Muscle of leg (tissue), 11 donors: ENCODE results near the gene PFN3. TPM values are rescaled to one million over a fixed set of nuclear protein-coding genes. Genes with fewer than 3 reads are reported as not detected.

ENCODE experiments used
- DNase-seq: peaks from one replicate; pipeline ENCODE4 v3.0.0; 2013
- H3K27ac ChIP-seq: one replicate; pipeline ENCODE4 v1.5.1; 2013; ENCODE audit warnings: mild to moderate bottlenecking, low read length, control low read depth
- H3K27me3 ChIP-seq: one replicate; pipeline ENCODE4 v1.6.1; 2013; ENCODE audit warnings: low read length; ENCODE audit not compliant: control insufficient read depth, insufficient read depth
- H3K36me3 ChIP-seq: one replicate; pipeline ENCODE4 v1.6.1; 2013; ENCODE audit warnings: low read length; ENCODE audit not compliant: control insufficient read depth, insufficient read depth
- H3K4me1 ChIP-seq: one replicate; pipeline ENCODE4 v1.6.1; 2013; ENCODE audit warnings: low read length; ENCODE audit not compliant: control insufficient read depth, insufficient read depth
- H3K4me3 ChIP-seq: one replicate; pipeline ENCODE4 v1.5.1; 2013; ENCODE audit warnings: low read length, control low read depth
- H3K9me3 ChIP-seq: replicated peaks from 2 replicates; pipeline ENCODE4 v1.6.1; 2013; ENCODE audit warnings: low read depth, low read length; ENCODE audit not compliant: control insufficient read depth
- WGBS: methylation state at CpG from one replicate; pipeline ENCODE4 v1.1.5; 2013; ENCODE audit warnings: missing lambda C conversion rate; ENCODE audit not compliant: insufficient coverage; 5-methylcytosine and 5-hydroxymethylcytosine counted together
- polyA plus RNA-seq, 8 donors: library from polyadenylated mRNA; unstranded; fragments of 120-200 nt; gene quantifications; one replicate each; pipeline versions ENCODE4 v1.2.1 to v1.2.3, GENCODE V29; 2013; ENCODE audit warnings: inconsistent platforms in 1 of 8, low replicate concordance in 1 of 8; ENCODE audit not compliant: insufficient read length in 8 of 8, insufficient read depth in 1 of 8
- total RNA-seq: library from RNA; stranded (reverse); fragments of 120-200 nt; gene quantifications from one replicate; pipeline ENCODE4 v1.2.4, GENCODE V29; 2013

Gene PFN3
- total and polyA plus RNA-seq, 9 donors, result not detected

DNA sequence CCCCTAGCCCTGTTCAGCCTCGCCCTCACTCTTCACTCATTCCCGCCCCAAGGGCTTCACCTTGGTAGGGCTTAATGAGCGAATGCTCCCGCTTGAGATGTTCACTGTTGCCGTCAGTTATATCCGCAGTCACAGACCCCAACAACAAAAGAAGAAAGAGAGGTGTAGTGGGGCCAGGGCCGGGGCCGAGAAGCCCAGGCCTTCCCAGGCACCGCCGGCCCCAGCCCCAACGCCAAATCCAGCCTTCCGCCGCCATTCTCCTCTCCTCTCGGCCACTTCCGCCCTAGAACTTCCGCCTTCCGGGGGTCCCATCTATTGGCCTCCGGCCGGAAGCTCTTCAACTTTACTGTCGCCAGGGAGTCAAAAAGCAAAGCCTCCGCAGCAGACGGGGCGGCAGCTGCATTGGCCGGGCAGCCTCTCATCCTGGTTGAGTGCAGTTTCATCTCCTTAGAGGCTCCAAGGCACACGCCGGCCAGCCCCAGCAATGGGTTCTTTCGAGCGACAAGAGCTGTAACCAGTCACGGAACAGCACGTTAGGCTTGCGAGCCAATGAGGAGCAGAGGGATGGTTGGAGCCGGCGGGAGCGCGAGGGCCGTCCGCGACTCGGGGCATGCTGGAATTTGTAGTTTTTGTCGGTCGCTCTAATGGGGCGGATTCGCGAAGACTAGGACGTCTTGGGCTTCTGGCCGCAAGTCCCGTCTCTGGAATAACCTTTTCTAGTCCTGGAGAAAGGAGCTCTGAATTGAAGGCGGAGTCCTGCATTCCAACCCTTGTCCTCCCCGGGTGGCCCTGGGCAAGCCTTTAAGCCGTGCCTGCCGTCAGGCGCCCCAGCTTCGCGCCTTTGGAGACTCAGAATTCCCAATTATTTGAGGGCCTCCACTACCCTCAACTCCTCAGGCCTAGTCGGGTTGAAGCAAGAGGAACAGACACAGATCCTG is 48.8 kb downstream of the PFN3 start, which contains the start of gene LMAN2:
LMAN2 (minus strand) TSS at position 277 of the 938 bp plus-strand sequence; CDS start at position 256, 21 bp downstream.
- Histone ChIP-seq H3K27ac (peak within 1 kb of the TSS; percentile 97), H3K4me1 (peaks cover 21% of the 10 kb centered on the region), H3K36me3 (peaks cover 18% of the 10 kb centered on the region), H3K9me3 (no peaks in the 10 kb centered on the region), H3K4me3 (peak within 1 kb of the TSS; percentile 100), H3K27me3 (no peaks in the 10 kb centered on the region)
- peak; percentile 100 for DNase-seq
- WGBS, result under 1% methylated on average over 48 of the region's 55 CpGs

DNA sequence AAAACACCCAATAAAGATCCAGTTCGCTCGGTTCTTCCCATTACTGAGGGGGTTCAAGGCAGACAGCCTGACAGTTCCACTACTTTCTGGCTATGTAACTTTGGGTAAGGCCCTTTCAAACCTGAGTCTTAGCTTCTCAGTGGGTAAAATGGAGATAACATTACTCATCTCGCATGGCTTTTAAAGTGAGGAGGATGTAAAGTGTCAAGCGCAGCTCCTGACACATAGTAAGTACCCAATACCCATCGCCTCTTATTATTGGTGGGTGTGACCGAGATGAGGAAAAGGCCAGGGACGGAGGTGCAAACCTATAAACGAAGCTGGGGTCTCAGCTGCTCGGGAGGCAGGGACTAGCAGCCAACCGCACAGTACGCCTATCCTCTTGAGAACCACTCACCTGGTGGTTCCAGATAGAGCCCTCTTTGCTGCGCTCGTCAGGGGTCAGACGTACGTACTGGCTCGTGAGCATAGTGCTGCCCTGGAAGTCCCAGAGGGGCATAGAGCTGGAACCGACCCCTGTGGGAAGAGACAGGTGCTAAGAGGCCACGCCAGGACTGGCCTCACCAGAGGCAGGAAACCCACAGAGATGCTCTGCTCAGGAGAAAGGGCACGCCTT is 49.6 kb downstream of the PFN3 start:
- DNase-seq, result no peak
- H3K27ac ChIP-seq, result peak overlapping the region; percentile 97
- H3K9me3 ChIP-seq, result no peaks in the 10 kb centered on the region
- no peaks in the 10 kb centered on the region for H3K27me3 ChIP-seq
- peaks cover 21% of the 10 kb centered on the region for H3K36me3 ChIP-seq
- WGBS, result 2% methylated on average over 12 of the region's 19 CpGs
- peak overlapping the region; percentile 100 for H3K4me3 ChIP-seq
- peaks cover 21% of the 10 kb centered on the region for H3K4me1 ChIP-seq

Other genes starting within 250 kb of the PFN3 start
- 15.1 TPM for gene RAB24, start 96.9 kb downstream of the PFN3 start, total RNA-seq
- 10 to 100 TPM; 20.3 to 31.9 (median 24.1) TPM for gene RAB24, start 96.9 kb downstream of the PFN3 start, polyA plus RNA-seq
- 63.0 TPM for gene PRELID1, start 96.9 kb downstream of the PFN3 start, total RNA-seq
- 10 to 100 TPM; 75.0 to 94.0 (median 89.4) TPM for gene PRELID1, start 96.9 kb downstream of the PFN3 start, polyA plus RNA-seq
- 18.0 TPM for gene MXD3, start 88.8 kb downstream of the PFN3 start, total RNA-seq
- gene MXD3, start 88.8 kb downstream of the PFN3 start, polyA plus RNA-seq, result 10 to 100 TPM; 20.5 to 36.7 (median 24.9) TPM
- gene LMAN2, start 49.0 kb downstream of the PFN3 start, total RNA-seq, result 85.3 TPM
- gene LMAN2, start 49.0 kb downstream of the PFN3 start, polyA plus RNA-seq, result 100 to 1,000 TPM in 1 of 8 donors, 10 to 100 TPM in 7; 77.9 to 102 (median 86.3) TPM
- 16.2 TPM for gene RGS14, start 42.7 kb downstream of the PFN3 start, total RNA-seq
- gene RGS14, start 42.7 kb downstream of the PFN3 start, polyA plus RNA-seq, result 10 to 100 TPM; 10.4 to 17.2 (median 12.5) TPM
- not detected for gene SLC34A1, start 16.2 kb downstream of the PFN3 start, total RNA-seq
- not detected for gene SLC34A1, start 16.2 kb downstream of the PFN3 start, polyA plus RNA-seq
- gene F12, start 8.9 kb upstream of the PFN3 start, total RNA-seq, result 0.27 TPM
- gene F12, start 8.9 kb upstream of the PFN3 start, polyA plus RNA-seq, result 1 to 10 TPM in 1 of 8 donors, under 1 TPM in 6, not detected in 1; 0.14 to 1.0 (median 0.45) TPM
- gene GRK6, start 26.0 kb upstream of the PFN3 start, total RNA-seq, result 13.8 TPM
- 10 to 100 TPM; 16.0 to 25.0 (median 19.7) TPM for gene GRK6, start 26.0 kb upstream of the PFN3 start, polyA plus RNA-seq
- gene PRR7, start 46.2 kb upstream of the PFN3 start, total RNA-seq, result 0.93 TPM
- gene PRR7, start 46.2 kb upstream of the PFN3 start, polyA plus RNA-seq, result 1 to 10 TPM in 5 of 8 donors, under 1 TPM in 3; 0.70 to 1.7 (median 1.0) TPM
- gene DBN1, start 73.0 kb upstream of the PFN3 start, total RNA-seq, result 97.3 TPM
- gene DBN1, start 73.0 kb upstream of the PFN3 start, polyA plus RNA-seq, result 100 to 1,000 TPM; 197 to 295 (median 267) TPM
- 97.1 TPM for gene PDLIM7, start 96.9 kb upstream of the PFN3 start, total RNA-seq
- gene PDLIM7, start 96.9 kb upstream of the PFN3 start, polyA plus RNA-seq, result 100 to 1,000 TPM; 152 to 458 (median 295) TPM
- gene DOK3, start 109.2 kb upstream of the PFN3 start, total RNA-seq, result 2.7 TPM
- 1 to 10 TPM; 4.2 to 9.9 (median 6.8) TPM for gene DOK3, start 109.2 kb upstream of the PFN3 start, polyA plus RNA-seq
- gene DDX41, start 116.3 kb upstream of the PFN3 start, total RNA-seq, result 49.7 TPM
- 10 to 100 TPM; 44.4 to 69.0 (median 55.9) TPM for gene DDX41, start 116.3 kb upstream of the PFN3 start, polyA plus RNA-seq
- gene FAM193B, start 153.9 kb upstream of the PFN3 start, total RNA-seq, result 43.8 TPM
- 10 to 100 TPM; 36.8 to 65.0 (median 51.8) TPM for gene FAM193B, start 153.9 kb upstream of the PFN3 start, polyA plus RNA-seq
- 48.0 TPM for gene TMED9, start 191.5 kb upstream of the PFN3 start, total RNA-seq
- gene TMED9, start 191.5 kb upstream of the PFN3 start, polyA plus RNA-seq, result 100 to 1,000 TPM; 117 to 161 (median 138) TPM
- 22.0 TPM for gene B4GALT7, start 199.5 kb upstream of the PFN3 start, total RNA-seq
- 10 to 100 TPM; 17.3 to 23.6 (median 19.9) TPM for gene B4GALT7, start 199.5 kb upstream of the PFN3 start, polyA plus RNA-seq